CD14-positive monocyte (primary cell): ENCODE data around the gene OR4D1. TPM values are rescaled to one million over a fixed set of nuclear protein-coding genes. Genes with fewer than 3 reads are reported as not detected.

Source experiments
- DNase-seq, 3 donors: peaks; one replicate each; pipeline ENCODE4 v3.0.0-alpha.2; 2011 to 2022
- H2AFZ ChIP-seq: 2 replicates; pipeline ENCODE4 v1.6.0; 2012; ENCODE audit warnings: mild to moderate bottlenecking, low read depth, low read length, inconsistent platforms; ENCODE audit not compliant: insufficient read depth, poor library complexity, severe bottlenecking
- H3K27ac ChIP-seq, 2 donors: 1 replicate in 1 of 2; 2 replicates in 1 of 2; pipeline ENCODE4 v1.5.1; 2012 to 2013; ENCODE audit warnings: low read length in 2 of 2, control low read depth in 1 of 2, inconsistent platforms in 1 of 2, low read depth in 1 of 2, mild to moderate bottlenecking in 1 of 2
- H3K27me3 ChIP-seq, 2 donors: one replicate each; pipeline versions ENCODE4 v1.6.0 to v1.6.1; 2011 to 2013; ENCODE audit warnings: low read length in 2 of 2; ENCODE audit not compliant: control insufficient read depth in 2 of 2, insufficient read depth in 2 of 2
- H3K36me3 ChIP-seq, 2 donors: replicated peaks in 1 of 2; 1 replicate in 1 of 2; 2 replicates in 1 of 2; pipeline versions ENCODE4 v1.5.1 to v1.6.1; 2012 to 2013; ENCODE audit warnings: low read length in 2 of 2, control low read depth in 1 of 2, inconsistent platforms in 1 of 2, mild to moderate bottlenecking in 1 of 2; ENCODE audit not compliant: insufficient read depth in 2 of 2, control insufficient read depth in 1 of 2
- H3K4me1 ChIP-seq, 2 donors: 1 replicate in 1 of 2; 2 replicates in 1 of 2; pipeline versions ENCODE4 v1.5.1 to v1.6.1; 2012 to 2013; ENCODE audit warnings: low read length in 2 of 2, control low read depth in 1 of 2, inconsistent platforms in 1 of 2, mild to moderate bottlenecking in 1 of 2, moderate library complexity in 1 of 2; ENCODE audit not compliant: insufficient read depth in 2 of 2, control insufficient read depth in 1 of 2
- H3K4me2 ChIP-seq: replicated peaks from 2 replicates; pipeline ENCODE3; 2012; ENCODE audit warnings: low read length, moderate library complexity, mild to moderate bottlenecking; ENCODE audit not compliant: poor library complexity, severe bottlenecking; ENCODE audit errors: extremely low read depth
- H3K4me3 ChIP-seq, 3 experiments: fragments of 200-600 bp in 1 of 3; sonication (generic) in 1 of 3; replicated peaks in 1 of 3; 1 replicate in 2 of 3; 2 replicates in 1 of 3; pipeline ENCODE4 v1.5.1; 2011 to 2013; ENCODE audit warnings: low read length in 3 of 3, mild to moderate bottlenecking in 3 of 3, control low read depth in 2 of 3, low read depth in 2 of 3, inconsistent platforms in 1 of 3, moderate library complexity in 1 of 3
- H3K79me2 ChIP-seq: 2 replicates; pipeline ENCODE4 v1.6.0; 2012; ENCODE audit warnings: mild to moderate bottlenecking, control low read depth, inconsistent platforms, low read length, moderate library complexity; ENCODE audit not compliant: insufficient read depth
- H3K9ac ChIP-seq: 2 replicates; pipeline ENCODE4 v1.6.0; 2017; ENCODE audit warnings: low read length, mild to moderate bottlenecking; ENCODE audit not compliant: insufficient read depth, poor library complexity, severe bottlenecking
- H3K9me3 ChIP-seq, 2 donors: replicated peaks in 1 of 2; 1 replicate in 1 of 2; 2 replicates in 1 of 2; pipeline versions ENCODE4 v1.5.1 to v1.6.1; 2012 to 2013; ENCODE audit warnings: low read length in 2 of 2, control low read depth in 1 of 2; ENCODE audit not compliant: control insufficient read depth in 1 of 2, insufficient read depth in 1 of 2
- H4K20me1 ChIP-seq: 2 replicates; pipeline ENCODE4 v1.6.0; 2012; ENCODE audit warnings: mild to moderate bottlenecking, low read length, control low read depth, moderate library complexity; ENCODE audit not compliant: insufficient read depth
- H3K27ac Mint-ChIP-seq, 7 donors: one replicate each; pipeline ENCODE4 v1.8.0; 2020; ENCODE audit warnings: mild to moderate bottlenecking in 7 of 7, mixed read lengths in 7 of 7, moderate library complexity in 6 of 7, inconsistent platforms in 2 of 7
- H3K27me3 Mint-ChIP-seq, 3 donors: one replicate each; pipeline ENCODE4 v1.8.0; 2021 to 2022; ENCODE audit warnings: low read depth in 3 of 3, mild to moderate bottlenecking in 3 of 3, mixed read lengths in 3 of 3, moderate library complexity in 3 of 3, inconsistent platforms in 1 of 3
- H3K36me3 Mint-ChIP-seq, 2 donors: one replicate each; pipeline ENCODE4 v1.8.0; 2020; ENCODE audit warnings: mixed read lengths in 2 of 2, inconsistent platforms in 1 of 2, mild to moderate bottlenecking in 1 of 2
- H3K4me1 Mint-ChIP-seq: one replicate; pipeline ENCODE4 v1.8.0; 2020; ENCODE audit warnings: mild to moderate bottlenecking, mixed read lengths
- H3K4me3 Mint-ChIP-seq, 2 donors: one replicate each; pipeline ENCODE4 v1.8.0; 2020; ENCODE audit warnings: mild to moderate bottlenecking in 2 of 2, mixed read lengths in 2 of 2, moderate library complexity in 1 of 2
- H3K9me3 Mint-ChIP-seq, 7 donors: one replicate each; pipeline ENCODE4 v1.8.0; 2020 to 2022; ENCODE audit warnings: mixed read lengths in 7 of 7, mild to moderate bottlenecking in 6 of 7, moderate library complexity in 6 of 7, inconsistent platforms in 2 of 7
- WGBS: methylation state at CpG from one replicate; pipeline ENCODE4 v1.1.5; 2013; ENCODE audit warnings: missing lambda C conversion rate; ENCODE audit not compliant: insufficient coverage; 5-methylcytosine and 5-hydroxymethylcytosine counted together
- intact Hi-C, 2 donors: fragments of 100-400 bp; cut with micrococcal nuclease; formaldehyde crosslinking; loops; one replicate each; pipeline versions ENCODE4 v1.15.0 to v1.15.1; 2023
- polyA plus RNA-seq, 3 donors: library from polyadenylated mRNA; depleted of rRNA in 1 of 3; unstranded in 2 of 3; stranded (reverse) in 1 of 3; fragments of 300-500 nt in 2 of 3; fragments of >200 nt in 1 of 3; fragmentation: Illumina TruSeq in 2 of 3; gene quantifications; 1 replicate in 2 of 3; 2 replicates in 1 of 3; pipeline ENCODE4 v1.2.3, GENCODE V29; 2012 to 2021
- TF ChIP-seq, protein P1 (sequence below): fragments of 200-600 bp; IDR thresholded peaks from one replicate; pipeline ENCODE4 v1.8.0; 2022; ENCODE audit warnings: antibody characterized with exemption, mild to moderate bottlenecking

OR4D1 gene
- polyA plus RNA-seq, 3 donors, result 0.03 TPM; not detected in 2

DNA sequence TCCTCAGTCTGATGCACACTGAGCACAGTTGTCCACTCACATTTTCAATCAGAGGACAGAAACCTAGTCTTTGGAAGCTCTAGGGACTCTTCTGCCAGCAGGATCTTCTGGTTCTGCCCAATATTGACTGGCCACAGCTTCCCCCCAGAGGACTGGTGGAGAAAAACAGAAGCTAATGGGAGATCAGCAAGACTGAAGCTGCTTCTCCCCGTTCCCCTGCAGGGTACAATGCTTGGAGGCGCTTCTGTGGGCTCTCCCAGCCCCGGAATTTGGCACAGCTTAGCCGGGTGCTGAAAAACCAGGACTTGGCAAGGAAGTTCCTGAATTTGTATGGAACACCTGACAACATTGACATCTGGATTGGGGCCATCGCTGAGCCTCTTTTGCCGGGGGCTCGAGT, 54.7 kb downstream of the OR4D1 start:
- H3K4me1 ChIP-seq, result no peaks in the 10 kb centered on the region
- no peaks in the 10 kb centered on the region for H3K79me2 ChIP-seq
- no peak overlapping the region for H3K27ac Mint-ChIP-seq
- H3K9ac ChIP-seq, result no peak overlapping the region
- no peaks in the 10 kb centered on the region for H4K20me1 ChIP-seq
- H3K4me2 ChIP-seq, result no peak overlapping the region
- no peak overlapping the region for H3K4me3 Mint-ChIP-seq
- DNase-seq, result no peak
- H3K27me3 Mint-ChIP-seq, result peaks cover 9 to 22% (median 10%) of the 10 kb centered on the region in 3 donors
- H3K27ac ChIP-seq, result no peak overlapping the region
- H3K9me3 ChIP-seq, result no peaks in the 10 kb centered on the region
- H3K36me3 Mint-ChIP-seq, result peaks cover 6 to 11% of the 10 kb centered on the region in 2 donors
- no peak overlapping the region for H3K4me3 ChIP-seq
- intact Hi-C loops, result no loop called here
- H3K9me3 Mint-ChIP-seq, result peaks cover 0 to 1% (median 0%) of the 10 kb centered on the region in 7 donors
- 90% methylated on average over 7 of the region's 7 CpGs for WGBS
- no peaks in the 10 kb centered on the region for H3K36me3 ChIP-seq
- TF ChIP-seq, protein P1, sequence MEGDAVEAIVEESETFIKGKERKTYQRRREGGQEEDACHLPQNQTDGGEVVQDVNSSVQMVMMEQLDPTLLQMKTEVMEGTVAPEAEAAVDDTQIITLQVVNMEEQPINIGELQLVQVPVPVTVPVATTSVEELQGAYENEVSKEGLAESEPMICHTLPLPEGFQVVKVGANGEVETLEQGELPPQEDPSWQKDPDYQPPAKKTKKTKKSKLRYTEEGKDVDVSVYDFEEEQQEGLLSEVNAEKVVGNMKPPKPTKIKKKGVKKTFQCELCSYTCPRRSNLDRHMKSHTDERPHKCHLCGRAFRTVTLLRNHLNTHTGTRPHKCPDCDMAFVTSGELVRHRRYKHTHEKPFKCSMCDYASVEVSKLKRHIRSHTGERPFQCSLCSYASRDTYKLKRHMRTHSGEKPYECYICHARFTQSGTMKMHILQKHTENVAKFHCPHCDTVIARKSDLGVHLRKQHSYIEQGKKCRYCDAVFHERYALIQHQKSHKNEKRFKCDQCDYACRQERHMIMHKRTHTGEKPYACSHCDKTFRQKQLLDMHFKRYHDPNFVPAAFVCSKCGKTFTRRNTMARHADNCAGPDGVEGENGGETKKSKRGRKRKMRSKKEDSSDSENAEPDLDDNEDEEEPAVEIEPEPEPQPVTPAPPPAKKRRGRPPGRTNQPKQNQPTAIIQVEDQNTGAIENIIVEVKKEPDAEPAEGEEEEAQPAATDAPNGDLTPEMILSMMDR, result no peak
- H3K4me1 Mint-ChIP-seq, result peaks cover 3% of the 10 kb centered on the region
- H3K27me3 ChIP-seq, result peaks cover 0 to 3% of the 10 kb centered on the region in 2 donors
- H2AFZ ChIP-seq, result no peak overlapping the region

DNA sequence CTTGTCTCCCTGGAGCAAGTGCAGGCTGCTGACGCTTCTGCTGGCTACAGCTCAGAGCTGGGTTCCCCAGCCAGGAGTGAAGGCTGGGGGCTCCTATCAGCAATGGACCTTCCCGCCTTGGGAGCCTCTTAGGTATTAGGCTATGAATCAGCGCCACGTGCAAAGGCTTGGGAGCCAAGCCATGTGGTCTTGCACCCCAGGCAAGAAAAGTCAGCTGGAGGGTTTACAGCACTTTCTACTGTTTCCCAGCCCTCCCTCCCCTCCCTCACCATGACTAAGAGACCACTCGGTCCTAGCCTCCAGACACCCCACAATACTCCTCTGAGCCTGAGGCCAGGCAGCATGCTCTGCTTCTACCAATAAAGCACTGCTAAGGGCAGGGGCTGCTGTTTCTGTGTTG, 56.6 kb downstream of the OR4D1 start:
- Histone ChIP-seq H3K9me3 (no peaks in the 10 kb centered on the region), H3K27ac (no peak overlapping the region), H3K4me1 (no peaks in the 10 kb centered on the region), H3K79me2 (no peaks in the 10 kb centered on the region), H4K20me1 (no peaks in the 10 kb centered on the region), H3K36me3 (peaks cover 2 to 8% of the 10 kb centered on the region in 2 donors), H2AFZ (no peak overlapping the region), H3K4me2 (no peak overlapping the region), H3K27me3 (peaks cover 0 to 3% of the 10 kb centered on the region in 2 donors), H3K9ac (no peak overlapping the region), H3K4me3 (no peak overlapping the region)
- intact Hi-C loops, result no loop called here
- Mint-ChIP-seq H3K27me3 (peaks cover 3 to 11% (median 7%) of the 10 kb centered on the region in 3 donors), H3K4me1 (peaks cover 3% of the 10 kb centered on the region), H3K9me3 (peaks cover 0 to 1% (median 0%) of the 10 kb centered on the region in 7 donors), H3K4me3 (no peak overlapping the region), H3K36me3 (peaks cover 20 to 26% of the 10 kb centered on the region in 2 donors), H3K27ac (no peak overlapping the region)
- no peak for DNase-seq
- 90% methylated on average over 1 of the region's 5 CpGs for WGBS
- TF ChIP-seq, protein P1, result no peak
